DND-41 (cell line): ENCODE data around the gene PARP6.

ENCODE experiments used
- ATAC-seq: fragments of 200-7000 bp; cut with Tn5 transposase; 3 replicates; pipeline ENCODE4 v1.9.1; 2021; ENCODE audit warnings: low read depth; ENCODE audit not compliant: insufficient read depth
- DNase-seq: peaks from one replicate; pipeline ENCODE4 v3.0.0-alpha.2; 2020
- H2AFZ ChIP-seq: 2 replicates; pipeline ENCODE4 v1.6.0; 2012; ENCODE audit warnings: low read depth, low read length
- H3K27ac ChIP-seq: 2 replicates; pipeline ENCODE4 v1.5.1; 2012; ENCODE audit warnings: low read length, inconsistent platforms
- H3K27me3 ChIP-seq: fragments of 200-600 bp; sonication (generic); 2 replicates; pipeline ENCODE4 v1.6.0; 2012; ENCODE audit warnings: low read length, mild to moderate bottlenecking, inconsistent platforms; ENCODE audit not compliant: insufficient read depth, poor library complexity
- H3K36me3 ChIP-seq: 2 replicates; pipeline ENCODE4 v1.5.1; 2012; ENCODE audit warnings: low read length, inconsistent platforms; ENCODE audit not compliant: insufficient read depth
- H3K4me1 ChIP-seq: 2 replicates; pipeline ENCODE4 v1.5.1; 2012; ENCODE audit warnings: mild to moderate bottlenecking, low read length; ENCODE audit not compliant: insufficient read depth
- H3K4me2 ChIP-seq: 2 replicates; pipeline ENCODE4 v1.6.0; 2012; ENCODE audit warnings: mild to moderate bottlenecking, moderate library complexity, low read length, inconsistent platforms; ENCODE audit not compliant: insufficient read depth
- H3K4me3 ChIP-seq, 2 experiments: fragments of 200-600 bp in 1 of 2; shearing (Covaris generic) in 1 of 2; 2 replicates each; pipeline ENCODE4 v1.5.1; 2012 to 2016; ENCODE audit warnings: inconsistent platforms in 2 of 2, low read length in 2 of 2, mild to moderate bottlenecking in 2 of 2, low read depth in 1 of 2, moderate library complexity in 1 of 2
- H3K79me2 ChIP-seq: 2 replicates; pipeline ENCODE4 v1.6.0; 2012; ENCODE audit warnings: low read length, inconsistent platforms; ENCODE audit not compliant: insufficient read depth
- H3K9ac ChIP-seq: 2 replicates; pipeline ENCODE4 v1.6.0; 2012; ENCODE audit warnings: low read depth, mild to moderate bottlenecking, inconsistent platforms, low read length, moderate library complexity
- H3K9me3 ChIP-seq: 2 replicates; pipeline ENCODE4 v1.5.1; 2012; ENCODE audit warnings: low read length, moderate library complexity, mild to moderate bottlenecking, inconsistent platforms; ENCODE audit not compliant: insufficient read depth, severe bottlenecking
- H4K20me1 ChIP-seq: 2 replicates; pipeline ENCODE4 v1.6.0; 2012; ENCODE audit warnings: low read length; ENCODE audit not compliant: insufficient read depth
- EZH2 ChIP-seq: IDR thresholded peaks from 3 replicates; pipeline ENCODE4 v1.6.1; 2012; ENCODE audit warnings: borderline replicate concordance, low read depth, mild to moderate bottlenecking, moderate library complexity, low read length, inconsistent platforms; ENCODE audit not compliant: severe bottlenecking
- TF ChIP-seq, protein P1 (sequence below): IDR thresholded peaks from 2 replicates; pipeline ENCODE4 v1.5.1; 2012; ENCODE audit warnings: borderline replicate concordance, low read length, moderate library complexity, mild to moderate bottlenecking; ENCODE audit not compliant: poor library complexity, severe bottlenecking; ENCODE audit errors: extremely low read depth

PARP6 gene

DNA sequence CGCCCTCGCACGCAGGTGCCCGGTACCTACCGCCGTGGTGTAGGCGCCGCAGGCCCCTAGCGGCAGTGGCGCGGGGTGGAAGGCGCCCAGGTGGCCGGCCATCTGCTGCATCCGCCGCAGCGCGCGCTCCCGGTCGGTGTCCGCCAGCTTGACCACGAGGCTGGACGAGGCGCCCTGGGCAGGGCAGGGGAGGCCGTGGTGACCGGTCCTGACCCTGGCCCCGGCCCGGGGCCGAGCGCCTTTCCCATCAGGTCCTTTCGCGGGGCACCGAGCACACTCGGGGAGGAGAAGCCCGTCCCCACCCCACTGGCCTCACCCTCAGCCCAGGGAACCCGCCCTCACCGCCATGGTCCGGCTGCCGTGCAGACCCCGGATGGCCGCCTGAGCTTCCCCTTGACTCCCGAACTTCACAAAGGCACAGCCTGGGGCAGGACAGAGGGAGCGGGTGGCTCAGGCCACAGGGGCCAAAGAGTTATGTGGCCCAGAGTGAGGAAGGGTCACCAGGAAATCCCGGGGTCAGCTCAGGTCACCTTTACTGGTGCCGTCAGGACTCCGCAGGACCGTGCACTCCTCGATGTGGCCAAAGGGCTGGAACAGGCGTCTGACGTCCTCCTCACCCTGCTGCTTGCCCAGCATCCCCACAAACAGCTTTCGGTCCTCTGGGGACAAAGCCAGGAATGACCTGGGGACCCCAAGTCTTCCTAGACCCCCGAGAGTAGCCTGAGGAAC, 17.4 kb upstream of the PARP6 start:
- H3K9ac ChIP-seq: no peak overlapping the region
- no peaks in the 10 kb centered on the region for H3K4me1 ChIP-seq
- no peak overlapping the region for H2AFZ ChIP-seq
- TF ChIP-seq EZH2: no peak
- TF ChIP-seq, protein P1, sequence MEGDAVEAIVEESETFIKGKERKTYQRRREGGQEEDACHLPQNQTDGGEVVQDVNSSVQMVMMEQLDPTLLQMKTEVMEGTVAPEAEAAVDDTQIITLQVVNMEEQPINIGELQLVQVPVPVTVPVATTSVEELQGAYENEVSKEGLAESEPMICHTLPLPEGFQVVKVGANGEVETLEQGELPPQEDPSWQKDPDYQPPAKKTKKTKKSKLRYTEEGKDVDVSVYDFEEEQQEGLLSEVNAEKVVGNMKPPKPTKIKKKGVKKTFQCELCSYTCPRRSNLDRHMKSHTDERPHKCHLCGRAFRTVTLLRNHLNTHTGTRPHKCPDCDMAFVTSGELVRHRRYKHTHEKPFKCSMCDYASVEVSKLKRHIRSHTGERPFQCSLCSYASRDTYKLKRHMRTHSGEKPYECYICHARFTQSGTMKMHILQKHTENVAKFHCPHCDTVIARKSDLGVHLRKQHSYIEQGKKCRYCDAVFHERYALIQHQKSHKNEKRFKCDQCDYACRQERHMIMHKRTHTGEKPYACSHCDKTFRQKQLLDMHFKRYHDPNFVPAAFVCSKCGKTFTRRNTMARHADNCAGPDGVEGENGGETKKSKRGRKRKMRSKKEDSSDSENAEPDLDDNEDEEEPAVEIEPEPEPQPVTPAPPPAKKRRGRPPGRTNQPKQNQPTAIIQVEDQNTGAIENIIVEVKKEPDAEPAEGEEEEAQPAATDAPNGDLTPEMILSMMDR: no peak
- DNase-seq (no peak), ATAC-seq (no peak)
- no peak overlapping the region for H3K4me3 ChIP-seq
- H3K36me3 ChIP-seq: no peaks in the 10 kb centered on the region
- H3K27me3 ChIP-seq: no peaks in the 10 kb centered on the region
- no peak overlapping the region for H3K4me2 ChIP-seq
- no peak overlapping the region for H3K27ac ChIP-seq
- H4K20me1 ChIP-seq: no peaks in the 10 kb centered on the region
- H3K9me3 ChIP-seq: no peaks in the 10 kb centered on the region
- H3K79me2 ChIP-seq: no peaks in the 10 kb centered on the region

DNA sequence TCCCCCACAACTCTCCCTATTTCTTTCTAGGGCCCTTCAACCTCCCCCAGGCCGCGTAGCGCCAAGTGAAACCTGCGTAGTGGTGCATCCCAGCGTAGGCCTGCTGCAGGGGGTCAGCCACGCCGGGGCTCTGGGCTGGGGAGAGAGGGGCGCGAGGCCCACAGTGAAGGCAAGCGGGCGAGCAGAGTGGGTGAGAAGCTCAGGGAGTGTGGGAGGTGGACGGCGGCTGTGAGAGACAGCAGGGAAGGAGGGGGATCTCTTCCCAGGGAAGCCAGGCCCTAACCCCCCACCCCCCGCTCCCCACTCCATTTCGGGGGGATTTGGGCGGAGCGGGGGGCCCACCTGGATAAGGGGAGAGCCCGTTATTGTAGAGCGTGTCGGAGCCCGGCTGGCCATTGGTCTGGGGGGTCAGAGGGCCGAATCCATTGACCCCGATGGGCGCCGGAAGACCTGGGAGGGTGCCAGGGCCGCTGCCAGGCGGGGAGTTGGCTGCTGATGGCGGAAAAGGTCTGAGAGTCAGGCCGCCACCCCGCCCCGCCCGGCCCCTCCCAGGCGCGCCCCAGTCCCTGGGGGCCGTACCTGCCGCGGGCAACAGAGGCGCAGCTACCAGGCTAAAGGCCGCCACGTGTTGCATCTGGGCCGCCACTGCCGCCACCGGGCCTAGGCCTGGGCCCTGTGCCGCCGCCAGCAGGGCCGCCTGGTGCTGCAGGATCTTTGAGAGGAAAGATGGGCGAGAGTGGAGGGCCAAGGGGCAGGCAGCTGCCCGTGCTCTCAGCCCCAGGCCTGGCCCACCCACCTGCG, 16.6 kb upstream of the PARP6 start:
- Histone ChIP-seq H3K4me3 (no peak overlapping the region), H3K36me3 (no peaks in the 10 kb centered on the region), H3K27ac (no peak overlapping the region), H3K9ac (no peak overlapping the region), H3K4me1 (no peaks in the 10 kb centered on the region), H2AFZ (no peak overlapping the region), H3K27me3 (no peaks in the 10 kb centered on the region), H4K20me1 (no peaks in the 10 kb centered on the region), H3K4me2 (no peak overlapping the region), H3K9me3 (no peaks in the 10 kb centered on the region), H3K79me2 (no peaks in the 10 kb centered on the region)
- DNase-seq: no peak
- ATAC-seq: no peak
- no peak for TF ChIP-seq EZH2
- TF ChIP-seq, protein P1: no peak

DNA sequence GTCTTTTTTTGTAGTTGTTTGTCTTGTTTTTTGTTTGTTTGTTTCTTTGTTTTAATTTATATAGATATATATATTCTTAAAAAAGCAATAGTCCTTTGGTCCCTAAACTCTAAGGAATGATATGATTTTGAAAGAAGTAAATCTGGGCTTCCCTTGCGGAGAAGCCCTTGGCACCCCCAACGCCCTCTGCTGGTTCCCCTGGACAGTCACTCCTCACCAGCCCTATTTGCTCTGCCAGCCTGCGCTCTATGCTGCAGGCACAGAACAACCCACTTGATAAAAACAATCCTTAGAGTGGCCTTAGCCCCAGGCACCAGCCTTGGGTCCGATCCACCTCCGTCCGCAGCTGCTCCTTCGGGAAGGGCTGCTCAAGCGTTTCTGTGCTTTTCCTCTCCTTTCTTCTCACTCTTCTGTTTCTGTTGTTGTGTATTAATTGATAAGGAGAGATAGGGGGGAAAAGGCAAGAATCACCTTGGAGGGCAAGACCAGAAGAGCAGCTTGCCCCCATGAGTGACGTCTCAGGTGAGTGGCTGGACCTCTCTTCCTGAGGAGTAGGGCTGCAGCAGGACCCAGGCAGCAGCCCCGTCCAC, 13.7 kb upstream of the PARP6 start:
- Histone ChIP-seq H3K9ac (no peak overlapping the region), H3K79me2 (no peaks in the 10 kb centered on the region), H2AFZ (no peak overlapping the region), H3K36me3 (no peaks in the 10 kb centered on the region), H3K27ac (no peak overlapping the region), H3K4me1 (no peaks in the 10 kb centered on the region), H3K4me3 (no peak overlapping the region), H3K9me3 (no peaks in the 10 kb centered on the region), H3K4me2 (no peak overlapping the region), H4K20me1 (no peaks in the 10 kb centered on the region), H3K27me3 (no peaks in the 10 kb centered on the region)
- TF ChIP-seq, protein P1: peak; percentile 61
- TF ChIP-seq EZH2: no peak
- DNase-seq (peak; percentile 30), ATAC-seq (peak; percentile 73)
